Epithelial cell of proximal tubule (primary cell): Measurements from ENCODE around the gene KCNB1. TPM values are rescaled to one million over a fixed set of nuclear protein-coding genes. Genes with fewer than 3 reads are reported as not detected.

Experiments used
- DNase-seq: peaks from one replicate; pipeline ENCODE4 v3.0.0-alpha.2; 2011; ENCODE audit warnings: low read depth
- H3K4me3 ChIP-seq: 2 replicates; pipeline ENCODE4 v1.5.1; 2011; ENCODE audit warnings: low read depth, mild to moderate bottlenecking, low read length
- total RNA-seq: library from RNA; depleted of rRNA; stranded (reverse); fragments of >200 nt; gene quantifications from 2 replicates; pipeline ENCODE4 v1.2.3, GENCODE V29; 2015
- TF ChIP-seq, protein P1 (sequence below): conservative IDR thresholded peaks from 2 replicates; pipeline ENCODE4 v1.5.1; 2012; ENCODE audit warnings: low read depth, mild to moderate bottlenecking, low read length

Gene KCNB1
- total RNA-seq, 1 donor from 2014 or later, result not detected

DNA sequence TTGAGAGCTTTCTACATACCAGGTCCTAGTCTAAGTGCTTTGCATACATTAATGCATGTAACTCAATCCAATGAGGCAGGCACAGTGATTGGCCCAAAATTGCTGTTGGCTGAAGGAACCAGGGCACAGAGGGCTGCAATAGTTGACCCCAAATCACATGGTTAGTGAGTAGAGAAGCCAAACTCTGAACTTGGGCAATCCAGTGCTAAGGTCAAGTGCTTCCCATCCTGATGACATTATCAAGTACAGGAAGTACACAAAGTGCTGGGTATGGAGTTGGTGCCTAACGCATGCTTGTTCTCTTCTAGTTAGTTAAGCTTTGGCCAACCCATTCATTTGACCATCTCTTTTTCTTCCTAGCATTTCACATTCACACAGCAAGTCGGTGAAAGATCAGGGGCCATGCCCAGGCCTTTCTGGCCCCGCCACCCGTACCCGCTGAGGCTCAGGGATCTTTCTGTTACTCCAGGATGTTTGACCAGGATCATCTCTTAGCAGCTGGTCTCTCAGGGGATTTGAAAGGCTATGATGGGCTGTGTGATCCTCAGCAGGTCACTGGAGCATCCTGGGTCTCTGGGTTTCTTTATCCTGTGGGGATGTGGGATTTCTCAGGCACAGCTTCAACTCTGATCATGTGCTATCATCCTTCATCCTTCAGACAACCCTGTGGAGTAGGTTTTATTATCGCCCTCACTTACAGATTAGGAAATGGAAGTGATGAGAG, 7.0 kb downstream of the KCNB1 start:
- TF ChIP-seq, protein P1, sequence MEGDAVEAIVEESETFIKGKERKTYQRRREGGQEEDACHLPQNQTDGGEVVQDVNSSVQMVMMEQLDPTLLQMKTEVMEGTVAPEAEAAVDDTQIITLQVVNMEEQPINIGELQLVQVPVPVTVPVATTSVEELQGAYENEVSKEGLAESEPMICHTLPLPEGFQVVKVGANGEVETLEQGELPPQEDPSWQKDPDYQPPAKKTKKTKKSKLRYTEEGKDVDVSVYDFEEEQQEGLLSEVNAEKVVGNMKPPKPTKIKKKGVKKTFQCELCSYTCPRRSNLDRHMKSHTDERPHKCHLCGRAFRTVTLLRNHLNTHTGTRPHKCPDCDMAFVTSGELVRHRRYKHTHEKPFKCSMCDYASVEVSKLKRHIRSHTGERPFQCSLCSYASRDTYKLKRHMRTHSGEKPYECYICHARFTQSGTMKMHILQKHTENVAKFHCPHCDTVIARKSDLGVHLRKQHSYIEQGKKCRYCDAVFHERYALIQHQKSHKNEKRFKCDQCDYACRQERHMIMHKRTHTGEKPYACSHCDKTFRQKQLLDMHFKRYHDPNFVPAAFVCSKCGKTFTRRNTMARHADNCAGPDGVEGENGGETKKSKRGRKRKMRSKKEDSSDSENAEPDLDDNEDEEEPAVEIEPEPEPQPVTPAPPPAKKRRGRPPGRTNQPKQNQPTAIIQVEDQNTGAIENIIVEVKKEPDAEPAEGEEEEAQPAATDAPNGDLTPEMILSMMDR, result no peak
- H3K4me3 ChIP-seq, result no peak overlapping the region
- DNase-seq, result no peak

DNA sequence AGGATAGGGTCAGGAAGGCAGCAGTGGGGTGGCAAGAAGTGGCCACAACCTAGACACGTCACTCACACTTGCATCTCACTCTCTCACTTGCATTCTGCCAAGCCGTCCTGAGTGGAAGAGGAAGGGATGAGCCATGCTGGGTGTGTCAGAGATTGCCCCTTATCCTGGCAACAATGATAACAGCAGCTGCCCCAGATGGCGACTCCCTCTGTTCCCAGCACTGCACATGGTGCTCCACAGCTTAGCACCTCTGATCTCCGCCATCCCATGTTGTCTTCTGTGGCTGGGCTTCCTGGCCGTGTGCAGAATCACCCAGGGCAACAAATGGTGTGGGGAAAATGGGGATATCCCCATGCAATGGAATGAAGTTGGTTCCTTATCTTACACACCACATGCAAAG, 11.1 kb downstream of the KCNB1 start:
- TF ChIP-seq, protein P1, result no peak
- no peak for DNase-seq

DNA sequence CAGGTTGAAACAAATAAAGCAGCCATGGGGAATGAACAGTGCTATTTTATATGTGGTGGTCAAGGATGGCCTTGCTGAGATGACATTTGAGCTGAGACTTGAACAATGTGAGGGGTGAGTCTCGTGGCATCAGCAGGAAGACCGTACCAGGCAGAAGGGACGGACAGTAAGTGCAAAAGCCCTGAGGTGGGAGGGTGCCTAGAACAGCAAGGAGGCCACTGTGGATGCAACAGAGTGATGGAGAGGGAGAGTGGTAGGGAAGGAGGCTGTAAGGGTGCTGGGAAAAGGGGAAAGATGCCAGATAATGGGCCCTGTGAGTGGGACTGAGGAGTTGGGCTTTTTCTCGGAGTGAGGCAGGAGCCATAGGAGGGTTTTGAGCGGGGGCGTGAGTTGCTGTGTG, 11.5 kb downstream of the KCNB1 start:
- TF ChIP-seq, protein P1, result no peak
- no peak overlapping the region for H3K4me3 ChIP-seq
- no peak for DNase-seq

More for the DNA sequence above, 11.1 kb downstream of the KCNB1 start:
- H3K4me3 ChIP-seq, result no peak overlapping the region

DNA sequence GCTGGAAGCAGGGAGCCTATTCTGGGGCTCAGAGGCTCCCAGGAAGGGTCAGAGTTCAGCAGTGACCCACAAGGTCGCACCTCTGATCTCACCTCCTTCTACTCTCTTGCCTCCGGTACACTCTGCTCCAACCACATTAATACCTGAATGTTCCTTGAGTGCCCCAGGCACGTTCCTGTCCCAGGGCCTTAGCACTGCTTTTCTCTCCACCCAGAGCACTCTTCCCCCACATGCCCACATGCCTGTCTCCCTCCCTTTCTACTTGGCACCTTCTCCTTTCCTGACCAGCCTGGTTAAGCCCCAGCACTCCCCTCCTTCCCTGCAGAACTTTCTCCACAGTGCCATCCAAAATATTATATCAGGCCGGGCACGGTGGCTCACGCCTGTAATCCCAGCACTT, 13.4 kb downstream of the KCNB1 start:
- TF ChIP-seq, protein P1, result no peak
- H3K4me3 ChIP-seq, result no peak overlapping the region
- no peak for DNase-seq

DNA sequence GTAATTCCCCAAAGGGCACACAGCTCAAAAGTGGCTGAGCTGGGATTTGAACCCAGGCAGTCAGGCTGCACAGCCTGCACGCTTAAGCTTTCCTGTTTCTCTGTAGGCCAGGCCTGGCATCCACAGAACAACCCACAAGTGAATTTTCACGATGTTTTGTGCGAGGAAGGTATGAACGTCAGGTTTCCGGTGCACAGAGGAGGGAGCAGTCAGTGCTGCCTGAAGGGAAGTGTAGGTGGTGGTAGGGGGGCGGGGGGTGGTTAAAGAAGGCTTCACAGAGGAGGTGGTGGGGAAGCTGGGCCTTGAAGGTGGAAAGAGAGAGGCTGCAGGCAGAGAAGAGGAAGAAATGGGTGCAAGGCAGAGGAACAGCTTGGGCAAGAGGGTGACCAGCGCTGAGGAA, 14.1 kb downstream of the KCNB1 start:
- no peak for DNase-seq
- TF ChIP-seq, protein P1, result no peak

DNA sequence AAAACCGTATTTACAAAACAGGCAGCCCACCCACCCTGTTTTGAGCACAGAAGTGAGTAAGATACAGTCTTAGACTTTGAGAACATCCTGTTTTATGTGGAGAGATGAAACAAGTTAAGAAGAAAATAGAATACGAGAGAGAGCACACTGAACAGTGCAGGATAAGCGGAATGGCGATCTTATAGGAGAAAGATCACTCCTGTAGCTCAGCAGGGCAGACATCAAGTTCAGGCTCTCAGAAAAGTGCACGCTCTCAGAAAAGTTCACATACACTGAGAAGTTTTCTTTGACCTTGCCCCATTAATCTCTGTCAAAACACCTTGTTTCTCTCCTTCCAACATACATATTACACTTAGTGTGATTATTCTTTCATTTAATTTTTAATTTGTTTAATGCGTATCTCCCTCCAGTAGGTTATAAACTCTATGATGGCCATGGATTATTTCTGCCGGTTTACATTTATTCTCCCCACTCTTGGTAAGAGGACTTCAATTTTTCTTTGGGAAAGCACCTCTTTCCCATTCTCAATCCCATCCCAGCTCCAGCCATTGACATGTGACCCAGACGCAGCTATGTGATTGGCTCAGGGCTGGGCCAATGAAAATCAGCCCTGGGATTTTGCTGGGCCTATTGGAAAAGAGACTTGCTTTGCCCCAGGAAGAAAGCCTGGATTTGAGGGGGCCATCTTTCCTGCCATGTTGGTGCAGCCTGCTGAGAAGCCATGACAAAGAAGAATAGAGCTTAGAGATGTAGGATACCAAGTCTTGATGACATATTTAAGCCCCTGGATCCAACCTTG, 16.2 kb downstream of the KCNB1 start:
- TF ChIP-seq, protein P1, result no peak
- no peak overlapping the region for H3K4me3 ChIP-seq
- DNase-seq, result no peak

More for the DNA sequence above, 14.1 kb downstream of the KCNB1 start:
- H3K4me3 ChIP-seq, result no peak overlapping the region
